ENCODE measurements around the gene PLAGL1.

PLAGL1 gene

GRCh38 chr6:143937668-143937970 is 70.4 kb downstream of the PLAGL1 start:
- Mint-ChIP-seq H3K27ac (no peak overlapping the region), H3K27me3 (ENCODE audit: low read depth, poor library complexity) (no peaks in the 10 kb centered on the region), H3K36me3 (ENCODE audit: low read depth) (no peaks in the 10 kb centered on the region), H3K4me1 (peaks cover 10% of the 10 kb centered on the region), H3K4me3 (no peak overlapping the region), H3K9me3 (peaks cover 7% of the 10 kb centered on the region)
- DNase-seq, result no peak
- TF ChIP-seq CTCF (IDR thresholded peaks at IDR 0.05), result no peak

- DNase-seq, result no peak
- no peak overlapping the region for H3K4me3 Mint-ChIP-seq
- no peak overlapping the region for H3K27ac Mint-ChIP-seq
- no peaks in the 10 kb centered on the region for H3K27me3 Mint-ChIP-seq (ENCODE audit: low read depth, poor library complexity)
- H3K4me1 Mint-ChIP-seq, result peaks cover 10% of the 10 kb centered on the region
- no peak for TF ChIP-seq CTCF (IDR thresholded peaks at IDR 0.05)
- no peaks in the 10 kb centered on the region for H3K36me3 Mint-ChIP-seq (ENCODE audit: low read depth)
- peaks cover 13% of the 10 kb centered on the region for H3K9me3 Mint-ChIP-seq
Measured at GRCh38 chr6:143936778-143937667, 71.0 kb downstream of the PLAGL1 start.

GRCh38 chr6:143936347-143936746 is 71.7 kb downstream of the PLAGL1 start:
- TF ChIP-seq CTCF (IDR thresholded peaks at IDR 0.05), result no peak
- Mint-ChIP-seq H3K4me3 (no peak overlapping the region), H3K36me3 (ENCODE audit: low read depth) (peaks cover 5% of the 10 kb centered on the region), H3K4me1 (peaks cover 10% of the 10 kb centered on the region), H3K9me3 (peaks cover 20% of the 10 kb centered on the region), H3K27ac (no peak overlapping the region), H3K27me3 (ENCODE audit: low read depth, poor library complexity) (no peaks in the 10 kb centered on the region)
- no peak for DNase-seq

GRCh38 chr6:143934867-143935266 is 73.2 kb downstream of the PLAGL1 start:
- no peak for DNase-seq
- peaks cover 9% of the 10 kb centered on the region for H3K4me1 Mint-ChIP-seq
- peaks cover 5% of the 10 kb centered on the region for H3K36me3 Mint-ChIP-seq (ENCODE audit: low read depth)
- no peak overlapping the region for H3K4me3 Mint-ChIP-seq
- H3K27ac Mint-ChIP-seq, result no peak overlapping the region
- no peak for TF ChIP-seq CTCF (IDR thresholded peaks at IDR 0.05)
- H3K9me3 Mint-ChIP-seq, result peaks cover 31% of the 10 kb centered on the region
- H3K27me3 Mint-ChIP-seq (ENCODE audit: low read depth, poor library complexity), result no peaks in the 10 kb centered on the region

- no peak for TF ChIP-seq CTCF (IDR thresholded peaks at IDR 0.05)
- no peaks in the 10 kb centered on the region for H3K27me3 Mint-ChIP-seq (ENCODE audit: low read depth, poor library complexity)
- H3K27ac Mint-ChIP-seq, result no peak overlapping the region
- H3K4me1 Mint-ChIP-seq, result peaks cover 4% of the 10 kb centered on the region
- peaks cover 36% of the 10 kb centered on the region for H3K9me3 Mint-ChIP-seq
- no peak overlapping the region for H3K4me3 Mint-ChIP-seq
- peaks cover 5% of the 10 kb centered on the region for H3K36me3 Mint-ChIP-seq (ENCODE audit: low read depth)
- DNase-seq, result no peak
Measured at GRCh38 chr6:143934331-143934730, 73.7 kb downstream of the PLAGL1 start.

GRCh38 chr6:143929975-143930374 is 78.1 kb downstream of the PLAGL1 start:
- Mint-ChIP-seq H3K27me3 (ENCODE audit: low read depth, poor library complexity) (no peaks in the 10 kb centered on the region), H3K27ac (no peak overlapping the region), H3K9me3 (peaks cover 53% of the 10 kb centered on the region), H3K36me3 (ENCODE audit: low read depth) (peaks cover 11% of the 10 kb centered on the region), H3K4me3 (no peak overlapping the region), H3K4me1 (no peaks in the 10 kb centered on the region)
- TF ChIP-seq CTCF (IDR thresholded peaks at IDR 0.05), result no peak
- DNase-seq, result no peak
